Stimulated activated CD8-positive, alpha-beta memory T cell treated with anti-CD3 and anti-CD28 coated beads, Interleukin-2, amount 100 ng/mL, for 1 hour (primary cell): ENCODE results near the gene ZDHHC11B.
"Not testable (repeated sequence)": the region's sequence is repeated elsewhere in the genome, so short reads cannot be mapped to it uniquely, and the experiment has no call there.

ENCODE experiments used
- DNase-seq, 2 donors: peaks; one replicate each; pipeline ENCODE4 v3.0.0-alpha.2; 2020; ENCODE audit warnings: low read depth in 2 of 2

Gene ZDHHC11B

GRCh38 chr5:783881-784427 is 575 bp downstream of the ZDHHC11B start:
- not testable (repeated sequence) for DNase-seq

GRCh38 chr5:783049-783802 is 1.3 kb downstream of the ZDHHC11B start:
- not testable (repeated sequence) for DNase-seq

GRCh38 chr5:782356-782755 is 2.2 kb downstream of the ZDHHC11B start:
- DNase-seq = not testable (repeated sequence)

GRCh38 chr5:780571-780970 is 4.0 kb downstream of the ZDHHC11B start:
- DNase-seq = not testable (repeated sequence)

- DNase-seq = not testable (repeated sequence)
Observed at GRCh38 chr5:778967-779366, 5.6 kb downstream of the ZDHHC11B start.

- DNase-seq = not testable (repeated sequence)
Observed at GRCh38 chr5:778421-778820, 6.1 kb downstream of the ZDHHC11B start.

GRCh38 chr5:777756-778161 is 6.8 kb downstream of the ZDHHC11B start:
- no peak for DNase-seq

GRCh38 chr5:776862-777711 is 7.4 kb downstream of the ZDHHC11B start:
- DNase-seq = no peak

GRCh38 chr5:775961-776861 is 8.3 kb downstream of the ZDHHC11B start:
- no peak for DNase-seq

- not testable (repeated sequence) for DNase-seq
Observed at GRCh38 chr5:775595-775960, 9.0 kb downstream of the ZDHHC11B start.

- not testable (repeated sequence) for DNase-seq
Observed at GRCh38 chr5:774854-775505, 9.5 kb downstream of the ZDHHC11B start.

GRCh38 chr5:774304-774703 is 10.2 kb downstream of the ZDHHC11B start:
- DNase-seq = not testable (repeated sequence)

- DNase-seq = no peak
Observed at GRCh38 chr5:773517-774264, 10.8 kb downstream of the ZDHHC11B start.

GRCh38 chr5:772931-773330 is 11.6 kb downstream of the ZDHHC11B start:
- not testable (repeated sequence) for DNase-seq

- not testable (repeated sequence) for DNase-seq
Observed at GRCh38 chr5:772547-772890, 12.0 kb downstream of the ZDHHC11B start.

- DNase-seq = not testable (repeated sequence)
Observed at GRCh38 chr5:771841-772546, 12.5 kb downstream of the ZDHHC11B start.

- not testable (repeated sequence) for DNase-seq
Observed at GRCh38 chr5:771087-771781, 13.3 kb downstream of the ZDHHC11B start.

- DNase-seq = not testable (repeated sequence)
Observed at GRCh38 chr5:770585-770984, 13.9 kb downstream of the ZDHHC11B start.
